ENCODE results near the gene MCM3AP.

Gene MCM3AP

GRCh38 chr21:46210378-46211136 is 74.9 kb downstream of the MCM3AP start:
- no peak overlapping the region for H3K9ac ChIP-seq (ENCODE audit: low read depth, low read length)
- no peak for ATAC-seq (ENCODE audit: insufficient read depth, low read depth)
- H3K9me3 ChIP-seq (ENCODE audit: insufficient read depth, low read length, severe bottlenecking): no peaks in the 10 kb centered on the region
- H3K79me2 ChIP-seq (ENCODE audit: insufficient read depth, low read length): no peaks in the 10 kb centered on the region
- H3K27me3 ChIP-seq (ENCODE audit: insufficient read depth, low read length, poor library complexity): no peaks in the 10 kb centered on the region
- H3K4me3 ChIP-seq (ENCODE audit: low read depth in 1 of 2, low read length in 2 of 2): no peak overlapping the region
- no peak overlapping the region for H3K27ac ChIP-seq (ENCODE audit: low read length)
- peaks cover 91% of the 10 kb centered on the region for H3K36me3 ChIP-seq (ENCODE audit: insufficient read depth, low read length)
- no peak for DNase-seq
- H2AFZ ChIP-seq (ENCODE audit: low read depth, low read length): no peak overlapping the region
- TF ChIP-seq CTCF (IDR thresholded peaks at IDR 0.05; ENCODE audit: borderline replicate concordance, extremely low read depth, low read length, poor library complexity, severe bottlenecking): no peak
- TF ChIP-seq EZH2 (IDR thresholded peaks at IDR 0.05; ENCODE audit: borderline replicate concordance, low read depth, low read length, severe bottlenecking): no peak
- no peak overlapping the region for H3K4me2 ChIP-seq (ENCODE audit: insufficient read depth, low read length)
- peaks cover 33% of the 10 kb centered on the region for H4K20me1 ChIP-seq (ENCODE audit: insufficient read depth, low read length)
- no peaks in the 10 kb centered on the region for H3K4me1 ChIP-seq (ENCODE audit: insufficient read depth, low read length)

GRCh38 chr21:46208761-46209721 is 76.4 kb downstream of the MCM3AP start:
- no peaks in the 10 kb centered on the region for H3K27me3 ChIP-seq (ENCODE audit: insufficient read depth, low read length, poor library complexity)
- H2AFZ ChIP-seq (ENCODE audit: low read depth, low read length): no peak overlapping the region
- H3K79me2 ChIP-seq (ENCODE audit: insufficient read depth, low read length): no peaks in the 10 kb centered on the region
- ATAC-seq (ENCODE audit: insufficient read depth, low read depth) (no peak), DNase-seq (no peak)
- H3K4me2 ChIP-seq (ENCODE audit: insufficient read depth, low read length): no peak overlapping the region
- H3K4me1 ChIP-seq (ENCODE audit: insufficient read depth, low read length): no peaks in the 10 kb centered on the region
- no peak overlapping the region for H3K27ac ChIP-seq (ENCODE audit: low read length)
- peaks cover 87% of the 10 kb centered on the region for H3K36me3 ChIP-seq (ENCODE audit: insufficient read depth, low read length)
- H3K9me3 ChIP-seq (ENCODE audit: insufficient read depth, low read length, severe bottlenecking): no peaks in the 10 kb centered on the region
- H4K20me1 ChIP-seq (ENCODE audit: insufficient read depth, low read length): peaks cover 26% of the 10 kb centered on the region
- TF ChIP-seq CTCF (IDR thresholded peaks at IDR 0.05; ENCODE audit: borderline replicate concordance, extremely low read depth, low read length, poor library complexity, severe bottlenecking) (no peak), EZH2 (IDR thresholded peaks at IDR 0.05; ENCODE audit: borderline replicate concordance, low read depth, low read length, severe bottlenecking) (no peak)
- H3K9ac ChIP-seq (ENCODE audit: low read depth, low read length): no peak overlapping the region
- no peak overlapping the region for H3K4me3 ChIP-seq (ENCODE audit: low read depth in 1 of 2, low read length in 2 of 2)

- Histone ChIP-seq H3K79me2 (ENCODE audit: insufficient read depth, low read length) (no peaks in the 10 kb centered on the region), H3K27me3 (ENCODE audit: insufficient read depth, low read length, poor library complexity) (no peaks in the 10 kb centered on the region), H3K4me1 (ENCODE audit: insufficient read depth, low read length) (no peaks in the 10 kb centered on the region), H3K9me3 (ENCODE audit: insufficient read depth, low read length, severe bottlenecking) (no peaks in the 10 kb centered on the region), H4K20me1 (ENCODE audit: insufficient read depth, low read length) (peaks cover 22% of the 10 kb centered on the region), H2AFZ (ENCODE audit: low read depth, low read length) (no peak overlapping the region), H3K9ac (ENCODE audit: low read depth, low read length) (no peak overlapping the region), H3K27ac (ENCODE audit: low read length) (no peak overlapping the region), H3K36me3 (ENCODE audit: insufficient read depth, low read length) (peaks cover 85% of the 10 kb centered on the region), H3K4me2 (ENCODE audit: insufficient read depth, low read length) (no peak overlapping the region), H3K4me3 (ENCODE audit: low read depth in 1 of 2, low read length in 2 of 2) (no peak overlapping the region)
- TF ChIP-seq EZH2 (IDR thresholded peaks at IDR 0.05; ENCODE audit: borderline replicate concordance, low read depth, low read length, severe bottlenecking) (no peak), CTCF (IDR thresholded peaks at IDR 0.05; ENCODE audit: borderline replicate concordance, extremely low read depth, low read length, poor library complexity, severe bottlenecking) (no peak)
- ATAC-seq (ENCODE audit: insufficient read depth, low read depth) (no peak), DNase-seq (no peak)
Observed at GRCh38 chr21:46207920-46208591, 77.4 kb downstream of the MCM3AP start.
